BE2C (cell line): Measurements from ENCODE around the gene ZNF84.

Experiments used
- DNase-seq: peaks from one replicate; pipeline ENCODE4 v3.0.0-alpha.2; 2020
- H3K27me3 ChIP-seq: fragments of 250-450 bp; sonication (Bioruptor Pico); 2 replicates; pipeline ENCODE4 v1.5.1; 2020; ENCODE audit warnings: mild to moderate bottlenecking
- H3K36me3 ChIP-seq: fragments of 250-450 bp; sonication (Bioruptor Pico); 2 replicates; pipeline ENCODE4 v1.5.1; 2020; ENCODE audit warnings: mild to moderate bottlenecking
- H3K4me1 ChIP-seq: fragments of 250-450 bp; sonication (Bioruptor Pico); 2 replicates; pipeline ENCODE4 v1.5.1; 2020
- H3K4me3 ChIP-seq: 2 replicates; pipeline ENCODE4 v1.5.1; 2011; ENCODE audit warnings: low read depth, low read length
- H3K9me3 ChIP-seq: fragments of 250-450 bp; sonication (Bioruptor Pico); 2 replicates; pipeline ENCODE4 v1.5.1; 2020
- TF ChIP-seq, protein P1 (sequence below): IDR thresholded peaks from 2 replicates; pipeline ENCODE4 v1.5.1; 2012; ENCODE audit warnings: mild to moderate bottlenecking, low read depth, low read length

The ZNF84 gene

DNA sequence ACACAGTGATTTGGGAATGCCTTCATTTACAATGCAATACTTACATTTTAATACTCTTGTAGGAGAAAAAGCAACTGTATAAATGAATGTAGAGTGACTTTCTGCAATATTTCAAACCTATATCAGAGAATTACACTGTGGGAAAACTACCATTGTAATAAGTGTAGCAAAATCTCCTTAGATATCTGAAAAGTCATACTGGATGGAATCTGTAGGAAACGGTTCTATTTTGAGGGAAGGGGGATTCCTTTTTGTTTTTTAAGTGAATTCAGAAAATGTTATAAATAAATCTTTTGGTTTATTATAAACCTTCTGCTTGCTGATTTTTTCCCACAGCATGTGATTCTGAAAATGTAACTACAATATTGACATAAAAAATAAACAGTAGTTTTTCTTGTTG lies 69.8 kb downstream of the ZNF84 start:
- TF ChIP-seq, protein P1, sequence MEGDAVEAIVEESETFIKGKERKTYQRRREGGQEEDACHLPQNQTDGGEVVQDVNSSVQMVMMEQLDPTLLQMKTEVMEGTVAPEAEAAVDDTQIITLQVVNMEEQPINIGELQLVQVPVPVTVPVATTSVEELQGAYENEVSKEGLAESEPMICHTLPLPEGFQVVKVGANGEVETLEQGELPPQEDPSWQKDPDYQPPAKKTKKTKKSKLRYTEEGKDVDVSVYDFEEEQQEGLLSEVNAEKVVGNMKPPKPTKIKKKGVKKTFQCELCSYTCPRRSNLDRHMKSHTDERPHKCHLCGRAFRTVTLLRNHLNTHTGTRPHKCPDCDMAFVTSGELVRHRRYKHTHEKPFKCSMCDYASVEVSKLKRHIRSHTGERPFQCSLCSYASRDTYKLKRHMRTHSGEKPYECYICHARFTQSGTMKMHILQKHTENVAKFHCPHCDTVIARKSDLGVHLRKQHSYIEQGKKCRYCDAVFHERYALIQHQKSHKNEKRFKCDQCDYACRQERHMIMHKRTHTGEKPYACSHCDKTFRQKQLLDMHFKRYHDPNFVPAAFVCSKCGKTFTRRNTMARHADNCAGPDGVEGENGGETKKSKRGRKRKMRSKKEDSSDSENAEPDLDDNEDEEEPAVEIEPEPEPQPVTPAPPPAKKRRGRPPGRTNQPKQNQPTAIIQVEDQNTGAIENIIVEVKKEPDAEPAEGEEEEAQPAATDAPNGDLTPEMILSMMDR = no peak
- no peak for DNase-seq
- Histone ChIP-seq H3K4me3 (no peak overlapping the region), H3K4me1 (no peaks in the 10 kb centered on the region), H3K9me3 (peaks cover 24% of the 10 kb centered on the region), H3K36me3 (peaks cover 27% of the 10 kb centered on the region), H3K27me3 (no peaks in the 10 kb centered on the region)

DNA sequence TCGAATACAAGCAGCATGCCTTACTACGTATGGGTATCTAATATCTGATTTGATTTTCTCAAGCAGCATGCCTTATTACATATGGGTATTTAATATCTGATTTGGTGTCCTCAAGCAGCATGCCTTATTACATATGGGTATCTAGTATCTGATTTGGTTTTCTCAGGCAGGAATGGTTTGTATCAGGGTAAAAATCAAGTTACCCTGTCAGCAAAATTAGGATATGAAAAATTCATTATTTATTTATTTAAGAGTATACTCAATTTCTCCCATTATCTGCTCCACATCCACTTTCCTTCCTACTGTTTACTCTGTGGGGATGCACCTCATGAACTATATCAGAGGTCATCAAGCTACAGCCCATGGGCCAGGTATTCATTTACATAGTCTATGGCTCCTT lies 70.8 kb downstream of the ZNF84 start:
- no peak for DNase-seq
- Histone ChIP-seq H3K4me1 (no peaks in the 10 kb centered on the region), H3K4me3 (no peak overlapping the region), H3K36me3 (peaks cover 26% of the 10 kb centered on the region), H3K27me3 (no peaks in the 10 kb centered on the region), H3K9me3 (peaks cover 24% of the 10 kb centered on the region)
- TF ChIP-seq, protein P1 = no peak
